NCI-H82 (cell line): ENCODE results near the gene SELENON.
"Not testable (repeated sequence)": the region's sequence is repeated elsewhere in the genome, so short reads cannot be mapped to it uniquely, and the experiment has no call there.

Experiments
- DNase-seq: peaks from one replicate; lab custom pipeline; 2025; lab: John Stamatoyannopoulos, UW

SELENON gene

DNA sequence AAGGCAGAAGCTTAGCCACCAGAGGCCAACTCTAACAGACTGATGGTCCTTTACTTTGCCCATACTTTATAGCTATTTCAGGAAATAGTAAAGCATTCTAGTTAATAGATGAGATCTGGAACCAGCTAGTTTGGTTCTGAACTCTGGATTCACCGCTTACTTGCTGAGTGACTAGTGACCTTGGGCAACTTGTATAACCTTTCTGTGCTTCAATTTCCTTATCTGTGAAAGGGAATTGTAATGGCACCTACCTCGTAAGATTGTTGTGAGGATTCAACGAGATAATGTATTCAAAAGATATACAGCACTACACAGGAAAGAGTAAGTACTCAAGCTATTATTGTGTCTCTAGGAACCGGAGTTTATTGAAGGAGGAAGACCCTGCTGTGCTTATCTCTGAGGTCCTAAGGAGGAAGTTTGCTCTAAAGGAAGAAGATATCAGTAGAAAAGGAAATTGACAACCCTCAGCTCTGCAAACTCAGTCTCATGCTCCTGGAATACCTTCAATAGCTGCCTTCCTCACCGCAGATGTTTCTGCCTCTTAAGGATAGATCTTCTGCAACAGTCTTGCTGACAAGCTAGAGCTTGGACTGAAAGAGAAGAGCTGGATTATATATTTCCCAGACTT lies 31.7 kb downstream of the SELENON start:
- DNase-seq: no peak

DNA sequence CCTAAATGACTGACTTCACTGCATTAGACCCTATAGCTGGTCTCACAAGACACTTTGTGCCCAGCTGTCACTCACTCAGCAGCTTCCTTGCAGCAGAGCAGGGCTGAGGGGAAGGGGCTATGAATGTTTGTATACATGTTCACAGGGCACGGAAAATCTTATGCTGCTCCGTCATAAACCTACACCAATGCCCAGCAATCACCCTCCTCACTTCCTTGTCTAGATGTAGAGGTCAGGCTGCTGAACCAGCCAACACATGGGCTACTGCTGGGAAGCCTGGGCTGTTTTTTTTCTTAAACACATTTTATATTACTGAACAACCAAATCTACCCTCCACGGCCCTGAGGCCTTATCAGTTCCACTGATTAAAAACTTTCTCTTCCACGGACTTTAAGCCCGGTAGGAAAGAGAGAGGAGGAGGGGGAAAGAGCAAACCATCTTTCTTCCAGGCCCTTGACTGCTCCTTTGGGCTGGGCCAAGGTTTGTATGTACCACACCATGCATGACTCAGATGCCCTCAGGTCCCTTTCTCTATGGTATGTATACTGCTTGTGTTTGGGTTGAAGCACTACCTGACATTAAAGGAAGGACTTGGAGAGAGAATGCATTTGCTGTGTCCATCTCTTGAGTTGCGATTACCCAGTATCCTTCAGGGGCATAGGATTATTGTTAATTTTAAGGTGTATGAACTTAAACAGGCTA lies 32.5 kb downstream of the SELENON start:
- no peak for DNase-seq

DNA sequence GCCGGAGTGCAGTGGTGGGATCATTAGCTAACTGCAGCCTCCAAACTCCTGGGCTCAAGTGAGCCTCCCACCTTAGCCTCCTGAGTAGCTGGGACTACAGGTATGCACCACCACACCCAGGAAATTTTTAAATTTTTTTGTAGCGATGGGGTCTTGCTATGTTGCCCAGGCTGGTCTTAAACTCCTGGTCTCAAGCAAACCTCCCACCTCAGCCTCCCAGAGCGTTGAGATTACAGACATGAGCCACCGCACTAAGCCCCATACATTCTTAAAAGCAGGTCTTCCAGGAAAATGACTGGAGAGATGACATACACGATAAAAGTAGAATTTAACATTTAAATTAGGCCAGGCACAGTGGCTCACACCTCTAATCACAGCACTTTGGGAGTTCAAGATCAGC lies 33.2 kb downstream of the SELENON start:
- no peak for DNase-seq

DNA sequence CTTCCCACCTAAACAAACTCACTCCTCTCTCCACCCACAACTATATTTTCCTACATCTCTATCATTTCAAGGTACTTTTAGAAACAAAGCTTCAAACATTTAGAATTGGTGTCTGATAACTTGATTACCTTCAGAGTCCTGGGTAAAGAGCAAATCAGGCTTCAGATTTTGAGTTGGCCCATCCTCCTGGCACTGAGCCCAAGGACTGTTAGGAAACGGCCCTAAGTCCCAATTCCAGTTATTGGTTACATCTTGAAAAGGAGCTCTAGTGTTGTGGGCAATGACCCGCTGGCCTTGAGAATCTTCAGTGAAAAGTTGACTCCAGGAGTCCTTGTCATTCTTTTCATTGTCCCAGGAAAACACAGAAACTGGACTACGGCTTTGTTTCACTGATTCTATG lies 34.9 kb downstream of the SELENON start:
- DNase-seq: no peak

DNA sequence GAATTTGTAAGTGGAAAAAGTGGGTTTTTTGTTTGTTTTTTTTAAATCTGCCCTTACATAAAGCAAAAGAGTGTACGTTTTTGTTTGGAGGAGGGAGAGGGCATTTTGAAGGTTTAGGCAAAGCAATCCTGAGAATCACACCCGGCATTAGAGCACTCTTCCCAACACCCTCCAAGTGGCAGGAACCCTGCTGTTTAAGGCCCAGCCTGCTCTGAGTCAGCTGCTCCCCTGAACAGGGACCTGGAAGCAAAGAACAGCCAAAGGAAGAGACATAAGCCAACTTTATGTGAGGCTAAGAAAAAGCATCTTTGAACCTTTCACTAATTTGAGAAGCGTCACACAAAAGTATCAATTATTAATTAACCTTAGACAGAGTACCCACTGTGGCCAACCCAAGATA lies 36.7 kb downstream of the SELENON start:
- no peak for DNase-seq

DNA sequence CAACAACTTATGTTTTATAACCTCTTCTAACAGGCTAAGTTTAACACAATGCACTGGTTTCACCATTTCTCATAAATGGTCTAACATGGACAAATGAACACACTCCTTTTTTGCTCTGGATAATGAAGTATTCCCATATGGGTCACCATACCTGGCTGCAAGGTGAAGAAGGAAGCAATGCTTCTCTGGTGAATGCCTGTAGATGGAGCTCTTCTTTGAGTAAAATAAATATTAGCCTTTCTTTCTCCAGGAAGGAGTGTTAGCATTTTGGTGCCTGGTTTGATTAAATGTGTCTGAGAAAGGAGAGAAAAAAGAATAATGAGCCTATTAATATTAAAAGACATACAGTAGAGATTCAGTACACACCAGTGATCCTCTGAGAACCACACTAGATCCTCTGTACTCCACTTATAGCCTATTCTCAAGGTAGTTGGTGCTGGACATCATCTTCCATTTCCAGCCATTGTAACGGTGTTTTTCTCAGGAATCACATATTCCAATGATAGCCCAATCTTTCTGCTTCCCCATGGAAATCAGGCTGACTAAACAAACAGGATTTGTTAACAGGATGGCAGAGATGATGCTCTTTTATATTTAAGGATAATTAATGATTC lies 37.4 kb downstream of the SELENON start:
- peak; percentile 23 for DNase-seq

DNA sequence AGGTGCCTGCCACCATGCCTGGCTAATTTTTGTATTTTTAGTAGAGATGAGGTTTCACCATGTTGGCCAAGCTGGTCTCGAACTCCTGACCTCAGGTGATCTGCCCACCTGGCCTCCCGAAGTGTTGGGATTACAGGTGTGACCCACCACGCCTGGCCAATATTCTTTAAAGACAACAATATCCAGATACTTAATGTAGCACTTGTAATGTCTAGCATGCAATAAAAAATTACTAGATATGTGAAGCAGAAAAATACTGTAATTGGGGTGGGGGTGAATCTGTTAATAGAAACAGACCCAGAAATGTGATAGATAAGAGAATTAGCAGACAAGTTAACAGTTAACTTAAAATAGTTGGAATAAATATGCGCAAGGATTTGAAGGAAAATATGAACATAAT lies 39.8 kb downstream of the SELENON start:
- DNase-seq: not testable (repeated sequence)

DNA sequence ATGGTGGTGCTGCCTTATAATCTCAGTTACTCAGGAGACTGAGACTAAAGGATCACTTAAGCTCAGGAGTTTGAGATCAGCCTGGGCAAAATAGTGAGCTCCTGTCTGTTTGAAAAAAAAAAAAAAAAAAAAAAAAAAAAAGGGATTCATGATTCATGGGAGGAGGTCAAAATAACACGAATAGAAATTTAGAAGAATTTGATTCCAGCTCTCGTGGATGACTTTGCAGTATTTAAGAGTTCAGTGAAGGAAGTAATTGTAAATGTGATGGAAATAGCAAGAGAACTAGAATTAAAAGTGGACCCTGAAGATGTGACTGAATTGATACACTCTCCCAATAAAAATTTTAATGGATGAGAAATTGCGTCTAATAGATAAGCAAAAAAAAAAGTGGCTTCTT lies 43.5 kb downstream of the SELENON start:
- DNase-seq: no peak

DNA sequence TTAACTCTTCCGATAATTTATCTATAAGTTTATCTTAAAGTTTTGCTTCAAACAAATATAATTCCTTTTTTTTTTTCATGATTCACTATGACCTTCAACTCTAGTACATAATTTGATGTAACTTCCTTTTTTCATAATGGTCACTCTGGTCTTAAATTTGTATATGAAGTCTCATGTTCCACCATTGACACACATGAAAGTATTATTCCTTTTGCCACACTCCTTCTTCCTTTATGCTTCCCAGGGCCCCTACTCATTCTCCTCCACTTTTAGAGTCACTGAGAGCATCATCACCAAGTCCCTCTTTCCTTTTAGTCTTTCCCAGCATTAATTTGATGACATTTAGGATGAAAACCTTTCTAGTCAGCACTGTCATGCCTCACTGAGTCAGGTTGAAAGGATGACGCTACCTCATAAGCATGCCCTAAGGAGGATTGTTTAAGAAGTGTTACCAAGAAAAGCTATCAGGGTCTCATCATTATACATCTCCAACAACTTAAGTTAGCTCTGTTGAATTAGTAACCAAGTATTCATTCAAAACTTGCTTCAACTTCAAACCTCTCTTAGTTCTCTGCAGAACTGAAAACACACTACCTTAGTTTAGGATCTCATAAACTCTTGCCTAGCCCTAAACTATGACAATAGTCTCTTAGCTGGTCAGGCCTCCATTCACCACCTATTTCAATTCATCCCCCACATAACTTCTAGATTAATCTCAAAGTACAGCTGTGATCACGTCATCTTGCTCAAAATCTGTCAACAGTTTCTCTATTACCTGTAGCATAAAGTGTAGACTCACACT lies 44.7 kb downstream of the SELENON start:
- no peak for DNase-seq

DNA sequence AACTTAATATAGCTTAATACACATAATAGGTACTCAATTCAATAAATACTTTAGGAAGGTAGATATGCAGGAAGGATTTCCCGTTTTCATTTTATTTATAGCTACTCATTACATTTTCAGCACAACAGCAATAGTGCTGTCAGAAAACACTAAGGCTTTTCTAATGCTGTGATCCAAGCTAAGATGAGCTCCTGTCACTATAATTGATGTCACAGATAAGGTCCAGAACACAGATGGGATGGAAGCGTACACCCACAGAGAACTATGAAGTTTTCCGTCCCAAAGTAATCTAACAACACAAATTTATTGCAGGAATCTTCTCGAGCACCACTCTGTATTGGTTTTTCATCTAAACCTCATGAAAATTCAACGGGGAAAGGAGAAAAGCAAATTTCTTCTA lies 45.7 kb downstream of the SELENON start:
- DNase-seq: no peak

DNA sequence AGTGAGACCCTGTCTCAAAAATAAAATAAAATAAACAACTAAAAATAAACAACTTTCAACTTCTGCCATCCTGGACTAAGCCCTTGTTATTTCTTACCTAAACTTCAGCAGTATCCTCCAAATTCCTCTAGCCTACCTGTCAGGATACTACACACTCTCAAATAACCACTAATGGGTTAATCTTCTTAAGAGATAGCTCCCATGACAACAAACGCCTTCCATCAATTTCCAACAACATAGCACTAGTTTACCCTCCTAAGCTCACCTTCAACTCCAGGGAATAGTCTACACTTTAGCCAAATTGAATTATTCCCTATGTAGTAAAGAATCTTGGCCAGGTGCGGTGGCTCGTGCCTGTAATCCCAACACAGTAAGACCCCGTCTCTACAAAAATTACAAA lies 47.9 kb downstream of the SELENON start:
- DNase-seq: peak; percentile 71

DNA sequence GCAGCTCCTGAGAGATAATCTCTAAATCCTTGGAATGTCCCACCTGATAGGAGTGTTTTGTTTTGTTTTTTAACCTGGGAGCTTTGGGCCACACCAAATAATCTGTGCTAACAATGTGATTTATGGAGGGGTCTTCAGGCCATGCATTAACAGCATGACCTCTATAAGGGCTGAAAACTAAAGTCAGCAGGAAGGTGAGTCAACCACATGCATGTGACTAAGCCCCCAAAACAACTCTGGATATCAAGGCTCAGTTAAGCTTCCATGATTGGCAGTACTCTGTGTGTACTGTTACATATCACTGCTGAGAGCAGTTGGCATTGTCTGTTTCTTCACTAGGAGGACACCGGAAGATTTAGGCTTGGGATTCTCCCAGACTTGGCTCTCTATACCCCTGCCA lies 48.5 kb downstream of the SELENON start:
- DNase-seq: peak; percentile 78

DNA sequence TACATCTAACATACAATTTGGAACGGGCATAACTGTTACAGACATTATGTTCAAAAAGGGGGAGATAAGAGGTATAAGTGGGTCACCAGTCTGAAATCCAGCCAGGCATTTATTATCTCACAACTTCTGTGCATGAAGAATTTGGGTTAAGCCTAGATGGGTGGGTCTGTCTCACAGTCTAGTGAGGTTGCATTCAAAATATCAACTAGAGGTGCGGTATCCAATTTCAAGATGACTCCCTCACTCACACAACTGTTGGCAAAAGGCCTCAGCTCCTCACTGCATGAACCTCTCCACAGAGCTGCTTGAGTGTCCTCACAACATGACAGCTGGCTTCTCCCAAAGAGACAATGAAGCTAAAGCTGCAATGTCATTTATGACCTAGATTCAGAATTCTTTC lies 54.6 kb downstream of the SELENON start:
- no peak for DNase-seq

DNA sequence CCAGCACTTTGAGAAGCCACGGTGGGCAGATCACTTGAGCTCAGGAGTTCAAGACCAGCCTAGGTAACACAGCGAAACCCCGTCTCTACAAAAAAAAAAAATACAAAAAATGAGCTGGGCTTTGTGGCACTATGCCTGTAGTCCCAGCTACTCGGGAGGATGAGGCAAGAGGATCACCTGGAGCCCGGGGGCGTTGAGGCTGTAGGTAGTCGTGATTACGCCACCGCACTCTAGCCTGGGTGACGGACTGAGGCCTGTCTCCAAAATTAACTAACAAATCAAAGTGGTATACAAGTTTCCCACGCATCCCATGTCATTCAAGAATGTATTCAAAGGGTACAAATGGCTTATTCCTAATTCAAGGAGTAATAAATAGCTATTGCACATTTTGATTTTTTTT lies 56.9 kb downstream of the SELENON start:
- DNase-seq: no peak

DNA sequence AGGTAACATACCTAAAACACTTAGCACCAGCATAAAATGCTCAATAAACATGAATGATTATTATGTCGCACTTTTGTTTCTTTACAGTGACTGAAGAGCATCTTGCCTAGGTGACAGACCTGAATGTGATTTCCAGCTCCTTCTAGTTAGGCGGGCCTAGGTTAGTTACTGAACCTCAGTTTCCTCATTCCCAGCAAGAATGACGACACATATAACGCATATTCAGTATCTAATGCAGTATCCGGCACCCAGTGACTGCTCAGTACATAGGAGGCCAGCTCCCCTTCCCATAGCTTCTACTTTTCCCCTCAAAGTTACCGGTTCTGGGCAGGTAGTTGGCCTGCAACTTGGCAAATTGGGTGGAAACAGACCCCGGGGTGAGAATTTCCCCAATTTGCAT lies 58.5 kb downstream of the SELENON start:
- no peak for DNase-seq

DNA sequence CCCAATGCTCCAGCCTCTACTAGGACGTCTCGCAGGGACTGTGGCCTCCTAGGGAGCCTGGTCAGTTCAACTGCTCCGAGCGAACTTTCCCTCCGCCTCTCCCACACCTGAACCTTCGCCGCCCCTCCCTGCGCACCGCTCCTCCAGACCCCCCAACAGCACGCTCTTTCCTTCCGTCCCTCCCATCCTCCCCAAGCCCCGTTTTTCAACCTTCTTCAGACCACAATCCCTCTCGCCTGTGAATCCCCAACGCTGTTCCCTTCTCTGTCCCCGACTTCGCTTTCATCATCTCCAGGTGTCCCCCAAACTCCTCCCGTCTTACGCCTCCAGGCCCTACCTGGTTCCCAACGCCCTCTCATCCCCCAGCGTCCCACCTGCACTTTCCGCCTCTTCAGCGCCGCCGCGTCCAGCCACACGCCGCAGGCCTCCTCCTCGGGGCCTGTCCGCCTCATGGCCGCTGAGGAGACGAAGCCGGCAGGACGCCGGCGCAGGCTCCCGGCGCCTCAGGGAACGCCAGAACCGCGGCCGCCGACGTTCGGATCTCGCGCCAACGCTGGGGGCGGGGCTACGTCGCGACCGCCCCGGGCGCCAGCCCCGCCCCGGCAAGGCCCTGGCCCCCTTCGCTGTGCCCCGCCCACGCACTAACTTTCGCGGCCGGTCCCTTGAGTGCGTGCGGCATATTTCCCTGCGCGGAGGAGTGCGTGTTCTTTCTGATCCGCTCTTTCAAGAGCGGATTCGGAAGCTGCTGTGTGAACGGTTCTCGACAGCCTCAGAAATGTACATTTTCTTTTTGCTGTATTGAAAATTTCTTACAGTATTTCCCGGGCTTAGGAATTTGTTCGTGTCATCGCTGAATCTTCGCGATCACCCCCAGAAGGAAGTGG lies 59.2 kb downstream of the SELENON start, which contains the start of gene AUNIP:
Gene AUNIP, minus strand, starts transcription at position 552 of the 884 bp plus-strand sequence. Its CDS starts 100 bp downstream, at position 452.
- DNase-seq: peak; percentile 94

DNA sequence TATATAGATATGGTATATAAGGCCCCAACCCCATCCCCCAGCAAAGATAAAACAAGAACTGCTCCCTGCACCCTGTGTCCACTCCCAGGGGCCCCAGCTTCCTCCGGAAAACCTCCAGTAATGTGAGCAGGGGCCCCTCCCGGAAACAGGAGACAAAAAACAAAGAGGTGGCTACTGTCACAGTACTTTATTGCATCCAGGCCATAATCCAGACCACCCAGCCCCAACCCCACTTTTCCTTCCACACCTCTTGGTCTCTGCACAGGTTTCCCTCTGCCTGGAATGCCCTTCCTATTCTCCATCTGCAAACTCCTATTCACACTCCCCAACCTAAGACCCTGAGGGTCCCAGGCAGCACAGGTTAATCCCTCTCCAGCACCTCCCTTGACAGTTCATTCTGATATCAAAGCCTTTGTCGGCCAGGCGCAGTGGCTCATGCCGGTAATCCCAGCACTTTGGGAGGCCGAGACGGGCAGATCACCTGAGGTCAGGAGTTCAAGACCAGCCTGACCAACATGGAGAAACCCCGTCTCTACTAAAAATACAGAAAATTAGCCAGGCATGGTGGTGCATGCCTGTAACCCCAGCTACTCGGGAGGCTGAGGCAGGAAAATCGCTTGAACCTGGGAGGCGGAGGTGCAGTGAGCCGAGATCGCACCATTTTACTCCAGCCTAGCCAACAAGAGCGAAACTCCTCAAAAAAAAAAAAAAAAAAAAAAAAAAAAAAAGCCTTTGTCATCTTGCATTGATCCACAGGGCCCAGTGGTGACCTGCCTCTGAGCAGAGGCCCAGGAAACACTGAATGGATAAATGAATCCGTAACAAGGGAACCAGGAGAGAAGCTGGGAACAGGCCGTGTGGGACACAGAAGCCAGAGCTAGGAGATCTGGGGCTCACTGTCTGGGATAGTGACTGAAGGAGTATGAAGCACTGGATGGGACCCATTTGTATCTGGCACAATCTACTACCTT lies 61.6 kb downstream of the SELENON start:
- no peak for DNase-seq

DNA sequence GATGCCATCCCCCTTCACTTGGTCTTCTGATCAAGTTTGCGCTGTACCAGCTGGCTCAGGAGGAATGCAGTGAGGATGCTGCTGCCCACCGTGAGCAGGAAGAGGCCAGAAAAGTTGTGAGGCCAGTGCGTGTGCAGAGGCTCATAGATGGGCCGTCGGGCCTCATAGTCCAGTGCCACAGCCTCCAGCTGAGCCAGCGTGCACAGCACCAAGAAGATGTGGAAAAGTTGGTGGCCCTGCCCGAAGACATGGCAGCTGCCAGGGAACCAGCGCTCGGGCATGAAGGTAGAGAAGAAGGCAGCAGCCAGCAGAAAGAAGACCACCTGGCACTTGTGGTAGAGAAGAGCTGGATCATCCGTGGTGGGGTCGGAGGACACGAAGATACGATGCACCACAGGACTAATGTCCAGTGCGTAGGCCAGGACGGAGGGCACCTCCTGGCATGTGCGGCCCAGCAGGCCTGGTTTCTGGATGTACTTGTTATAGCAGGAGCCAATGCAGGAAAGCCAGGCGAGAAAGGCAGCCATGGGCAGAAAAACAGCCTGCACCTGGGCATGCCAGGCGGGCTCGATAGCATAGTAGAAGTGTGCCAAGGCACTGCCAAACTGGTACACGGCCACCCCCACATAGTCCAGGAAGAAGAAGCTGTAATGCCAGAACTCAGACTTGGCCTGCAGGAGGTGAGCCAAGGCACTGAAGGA lies 62.9 kb downstream of the SELENON start:
- no peak for DNase-seq

DNA sequence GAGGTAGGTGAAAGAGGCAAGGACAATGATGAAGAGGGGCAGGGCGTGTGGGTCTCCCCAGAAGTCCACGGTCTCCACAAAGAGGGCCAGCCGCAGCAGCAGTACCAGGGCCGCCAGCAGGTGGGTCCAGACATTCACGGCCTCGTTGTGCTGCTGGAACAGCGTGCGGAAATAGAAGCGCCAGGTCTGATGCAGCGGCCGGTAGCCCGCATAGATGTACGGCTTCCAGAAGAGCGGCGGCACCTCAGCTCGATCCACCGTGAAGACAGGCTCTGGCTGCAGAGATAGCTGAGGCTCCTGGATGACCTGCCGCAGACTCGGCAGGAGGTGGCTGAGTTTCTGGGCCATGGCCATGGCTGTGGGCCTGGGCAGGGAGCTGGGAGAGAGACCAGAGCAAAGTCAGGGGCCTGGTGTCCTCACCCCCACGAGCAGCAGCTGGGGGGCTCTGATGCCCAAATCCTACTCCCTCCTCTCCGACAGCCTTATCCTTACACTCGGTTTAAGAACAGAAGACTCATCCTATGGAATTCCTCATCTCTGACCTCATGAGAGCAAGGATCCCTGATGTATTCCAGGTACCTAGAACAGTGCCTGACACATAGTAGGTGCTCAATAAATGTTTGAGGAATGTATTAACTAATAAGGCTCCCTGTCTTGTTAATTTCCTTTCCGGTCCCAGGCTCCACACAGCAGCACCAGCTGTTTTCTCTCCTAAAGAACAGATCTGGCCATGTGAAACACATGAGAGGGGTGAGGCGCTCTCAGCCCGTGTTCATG lies 63.7 kb downstream of the SELENON start:
- no peak for DNase-seq
